Measurements from ENCODE around the gene CEP89.
"Not testable (repeated sequence)": the region's sequence is repeated elsewhere in the genome, so short reads cannot be mapped to it uniquely, and the experiment has no call there.

CEP89 gene

DNA sequence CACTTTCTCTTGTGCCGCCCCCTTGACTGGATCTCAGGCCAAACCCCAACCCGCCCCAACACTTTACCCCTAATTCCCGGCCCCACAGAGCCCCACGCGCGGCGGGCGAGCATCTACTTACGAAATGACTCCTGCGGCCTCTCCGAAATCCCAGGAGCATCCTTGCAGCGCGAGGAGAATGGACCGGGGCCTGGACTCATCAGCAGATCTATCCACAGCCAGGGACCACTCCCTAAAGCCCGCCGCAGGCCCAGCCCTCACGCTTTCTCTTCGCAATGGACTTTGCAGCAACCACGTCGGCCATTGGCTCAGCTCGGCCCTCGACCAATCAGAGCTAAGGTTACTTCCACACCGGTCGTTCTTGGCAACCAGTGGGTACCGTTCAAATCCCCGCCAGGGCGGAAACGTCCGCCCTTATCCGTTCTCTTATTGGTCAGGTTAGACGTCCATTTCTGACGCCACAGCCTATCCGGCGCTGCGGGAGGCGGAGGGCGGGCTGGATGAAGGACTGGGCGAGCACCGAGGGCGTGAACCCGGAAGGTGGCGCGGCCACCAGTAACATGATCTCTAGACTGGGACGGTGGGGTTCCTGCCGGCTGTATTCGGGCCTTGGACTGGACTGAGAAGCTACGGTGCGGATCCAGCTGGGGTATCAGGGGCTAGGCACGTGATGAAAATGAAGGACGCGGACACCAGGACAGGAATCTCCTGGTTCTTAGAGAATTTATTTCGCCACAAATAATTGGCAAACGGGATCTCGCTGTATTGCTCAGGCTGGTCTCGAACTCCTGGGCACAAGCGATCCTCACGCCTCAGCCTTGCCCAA, at the start of gene CEP89, which contains the start of gene FAAP24:
TSS of gene CEP89 (minus strand) at position 244 of the 826 bp plus-strand sequence. CDS start at position 160, 84 bp downstream.
TSS of gene FAAP24 (plus strand) at position 528 of the 826 bp plus-strand sequence. CDS start 955 bp downstream, outside the sequence.
- peak; percentile 100 for DNase-seq

DNA sequence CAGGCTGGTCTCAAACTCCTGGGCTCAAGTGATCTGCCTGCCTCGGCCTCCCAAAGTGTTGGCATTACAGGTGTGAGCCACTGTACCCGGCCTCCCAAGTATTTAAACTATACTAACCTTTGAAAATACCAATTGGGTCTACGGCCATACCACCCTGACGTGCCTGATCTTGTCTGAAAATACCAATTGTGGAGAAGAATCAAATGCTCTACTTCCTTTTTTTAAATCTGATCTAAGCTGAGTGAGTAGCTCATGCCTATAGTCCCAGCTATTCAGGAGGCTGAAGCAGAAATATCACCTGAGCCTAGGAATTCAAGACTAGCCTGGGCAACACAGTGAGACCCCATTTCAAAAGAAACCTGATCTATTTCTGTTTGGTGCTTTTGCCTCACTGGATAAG, 39.1 kb upstream of the CEP89 start:
- not testable (repeated sequence) for DNase-seq

DNA sequence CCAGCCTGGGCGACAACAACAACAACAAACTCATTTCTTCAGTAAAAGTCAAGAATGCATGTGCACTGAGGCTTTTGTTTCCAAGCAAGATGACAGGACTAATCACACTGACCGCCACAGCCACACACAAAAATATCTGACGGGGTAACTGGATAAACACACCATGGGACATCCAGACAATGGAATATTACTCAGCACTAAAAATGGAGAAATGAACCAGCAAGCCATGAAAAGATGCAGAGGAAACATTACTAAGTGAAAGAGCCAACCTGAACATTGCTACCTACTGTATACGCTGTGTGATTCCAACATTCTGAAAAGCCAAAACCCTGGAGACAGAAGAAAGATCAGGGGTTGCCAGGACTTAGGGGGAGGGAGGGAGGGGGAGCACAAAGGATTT, 37.0 kb upstream of the CEP89 start:
- DNase-seq, result no peak

DNA sequence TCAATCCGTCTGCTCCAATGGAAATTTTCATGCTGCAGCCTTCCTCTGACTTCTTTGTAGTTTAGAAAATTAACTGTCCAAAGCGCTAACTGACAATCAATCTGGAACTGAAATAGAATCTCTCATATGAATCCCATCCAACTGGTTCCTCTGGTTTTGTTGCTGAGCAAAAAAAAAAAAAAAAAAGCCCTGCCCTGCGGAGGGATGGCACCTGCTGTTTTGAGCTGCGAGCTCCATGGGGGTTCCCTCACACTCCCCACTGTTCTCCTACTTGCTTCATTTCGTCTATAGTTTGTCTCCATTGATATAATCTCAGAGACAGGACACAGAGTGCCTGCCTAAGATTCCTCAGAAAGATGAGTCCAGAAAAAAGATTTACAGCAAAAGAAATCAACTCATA, 33.7 kb upstream of the CEP89 start:
- DNase-seq, result no peak

DNA sequence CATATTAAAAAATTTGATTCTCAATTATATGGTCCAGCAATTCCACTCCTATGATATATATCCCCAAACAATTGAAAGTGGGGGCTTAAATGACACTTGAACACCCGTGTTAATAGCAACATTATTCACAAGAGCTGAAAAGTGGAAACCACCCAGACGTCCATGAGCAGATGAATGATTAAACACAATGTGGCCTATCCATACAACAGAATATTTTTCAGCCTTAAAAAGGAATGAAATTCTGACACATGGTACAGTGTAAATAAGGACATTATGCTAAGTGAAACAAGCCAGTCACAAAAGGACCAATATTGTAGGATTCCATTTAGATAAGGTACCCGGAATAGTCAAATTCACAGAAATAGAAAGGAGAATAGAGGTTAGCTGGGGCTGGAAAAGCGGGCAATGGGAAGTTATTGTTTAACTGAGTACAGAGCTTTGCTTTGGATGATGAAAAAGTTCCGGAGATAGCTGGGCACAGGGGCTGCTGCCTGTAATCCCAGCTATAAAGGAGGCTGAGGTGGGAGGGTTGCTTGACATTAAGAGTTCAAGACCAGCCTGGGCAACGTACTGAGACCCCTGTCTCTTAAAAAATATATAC, 31.8 kb upstream of the CEP89 start:
- DNase-seq, result not testable (repeated sequence)

DNA sequence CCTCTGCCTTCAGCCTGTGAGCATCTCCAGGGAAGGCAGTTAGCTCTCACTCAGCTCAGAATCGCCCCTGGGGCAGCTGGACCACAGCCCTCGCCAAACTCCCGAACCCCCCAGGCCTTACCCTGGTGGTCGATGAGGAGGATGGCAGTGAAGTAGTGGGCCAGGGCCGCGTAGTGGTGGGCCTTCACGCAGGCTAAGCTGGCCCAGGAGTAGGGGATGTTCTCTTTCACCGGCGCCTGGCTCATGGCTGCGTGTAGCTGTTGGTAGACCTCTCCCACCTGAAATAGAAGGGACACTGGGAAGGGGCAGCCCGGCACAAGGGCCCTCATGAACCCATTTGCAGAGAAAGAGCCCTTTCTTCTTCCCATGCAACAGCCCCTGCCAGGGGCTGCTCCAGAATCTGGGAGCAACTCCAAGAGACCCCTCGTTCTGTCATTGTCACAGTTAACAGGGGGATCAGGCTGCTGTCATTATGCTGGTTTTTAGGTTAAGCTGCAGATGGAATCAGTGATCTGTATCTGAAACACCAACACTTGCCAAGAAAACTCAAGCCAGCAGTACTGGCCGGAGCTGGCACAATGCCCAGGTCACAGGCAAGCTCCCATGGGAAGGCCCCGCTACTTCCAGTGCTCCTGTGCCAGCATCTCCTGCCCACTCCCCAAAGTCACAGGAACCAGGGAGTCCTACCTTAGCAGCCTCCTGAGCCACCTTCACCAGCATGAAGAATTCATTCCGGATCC, 30.5 kb upstream of the CEP89 start:
- not testable (repeated sequence) for DNase-seq

DNA sequence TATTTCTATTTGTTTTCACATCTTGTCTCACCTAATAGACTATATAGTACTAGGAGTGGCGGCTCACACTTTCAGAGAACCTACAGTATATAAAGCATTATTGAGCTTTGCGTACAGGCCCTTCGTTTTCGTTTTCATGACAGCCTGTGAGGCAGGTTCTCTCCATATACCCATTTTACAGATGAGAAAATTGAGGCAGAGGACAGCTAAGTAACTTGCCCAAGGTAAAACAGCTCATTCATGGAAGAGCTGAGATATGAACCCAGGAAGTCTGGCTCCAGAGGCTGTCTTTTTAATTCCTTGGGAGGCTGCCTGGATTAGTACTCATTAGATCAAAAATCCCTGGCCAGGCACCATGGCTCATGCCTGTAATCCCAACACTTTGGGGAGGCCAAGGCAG, 29.2 kb upstream of the CEP89 start:
- DNase-seq, result no peak

DNA sequence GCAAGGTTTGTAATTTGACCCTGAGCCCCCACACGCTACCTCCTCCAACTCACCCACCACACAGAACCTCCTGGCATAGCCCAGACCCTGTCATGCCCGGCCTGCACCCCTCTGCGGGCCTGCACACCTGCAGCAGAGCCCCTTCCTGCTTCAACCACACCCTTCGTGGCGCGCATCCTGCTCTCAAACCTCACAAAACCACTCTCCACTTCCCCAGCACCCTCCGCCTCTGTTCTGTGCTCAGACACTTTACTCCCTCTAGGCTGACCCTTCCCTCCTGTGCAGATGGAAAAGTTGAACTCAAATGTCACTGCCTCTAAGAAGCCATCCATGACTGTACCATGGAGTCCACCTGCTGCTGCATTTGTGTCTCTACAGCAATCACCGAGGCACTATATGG, 28.8 kb upstream of the CEP89 start:
- peak; percentile 11 for DNase-seq

DNA sequence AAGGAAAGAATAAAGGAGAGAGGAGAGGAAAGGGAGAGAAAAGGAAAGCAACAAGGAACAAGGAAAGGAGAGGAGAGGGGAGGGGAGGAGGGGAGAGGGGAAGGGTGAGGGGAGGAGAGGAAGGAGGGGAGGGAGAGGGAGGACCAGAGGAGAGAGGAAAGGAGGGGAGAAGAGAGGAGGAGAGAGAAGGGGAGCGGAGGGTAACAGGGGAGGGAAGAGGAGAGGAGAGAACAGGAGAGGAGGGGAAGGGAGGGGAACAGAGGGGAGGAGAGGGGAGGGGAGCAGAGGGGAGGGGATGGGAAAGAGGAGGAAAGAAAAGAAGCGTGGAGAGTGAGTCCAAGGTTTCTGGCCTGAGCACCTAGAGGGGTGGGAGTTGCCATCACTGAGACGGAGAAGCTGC, 27.0 kb upstream of the CEP89 start:
- DNase-seq, result no peak

DNA sequence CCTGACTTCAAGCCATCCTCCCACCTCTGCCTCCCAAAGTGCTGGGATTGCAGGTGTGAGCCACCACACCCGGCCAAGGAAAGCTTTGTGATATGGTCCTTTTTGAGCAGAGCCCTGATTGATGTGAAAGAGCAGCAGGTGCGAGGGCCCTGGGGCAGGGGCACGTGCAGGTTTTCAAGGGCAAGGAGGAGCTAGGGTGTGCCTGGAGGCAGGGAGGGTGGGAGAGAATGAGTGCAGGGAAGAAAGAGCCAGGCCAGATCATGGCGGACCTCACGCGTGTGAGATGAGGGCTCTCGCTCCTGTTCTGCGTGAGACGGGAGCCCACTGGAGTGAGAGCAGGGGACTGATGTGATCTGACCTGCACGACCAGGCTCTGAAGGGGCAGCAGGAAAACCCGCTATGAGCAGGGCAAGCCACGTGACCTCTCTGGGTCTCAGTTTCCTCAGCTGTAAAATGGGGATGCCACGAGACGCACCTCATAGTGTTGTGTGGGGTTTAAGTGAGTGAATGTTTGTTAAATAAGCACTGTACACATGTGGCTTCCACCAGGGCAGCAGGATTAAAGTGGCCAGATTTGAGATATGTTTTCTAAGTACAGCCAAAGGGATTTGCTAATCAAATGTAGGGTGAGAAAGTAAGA, 26.1 kb upstream of the CEP89 start:
- DNase-seq, result no peak

DNA sequence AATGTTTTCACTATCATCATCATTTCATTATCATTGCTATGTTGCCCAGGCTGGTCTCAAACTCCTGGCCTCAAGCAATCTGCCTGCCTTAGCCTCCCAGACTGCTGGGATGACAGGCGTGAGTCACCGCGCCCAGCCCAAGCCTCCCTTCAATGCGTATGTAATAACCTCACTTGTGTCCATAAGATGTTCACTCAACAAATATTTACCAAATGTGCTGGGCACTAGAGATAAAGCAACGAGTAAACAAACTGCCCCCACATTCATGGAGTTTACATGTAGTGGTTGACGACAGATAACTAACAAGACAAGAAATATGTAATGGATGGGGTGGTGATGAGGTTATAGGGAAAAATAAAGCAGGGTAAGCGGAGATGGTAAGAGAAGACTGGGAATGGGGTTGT, 25.3 kb upstream of the CEP89 start:
- DNase-seq, result not testable (repeated sequence)

DNA sequence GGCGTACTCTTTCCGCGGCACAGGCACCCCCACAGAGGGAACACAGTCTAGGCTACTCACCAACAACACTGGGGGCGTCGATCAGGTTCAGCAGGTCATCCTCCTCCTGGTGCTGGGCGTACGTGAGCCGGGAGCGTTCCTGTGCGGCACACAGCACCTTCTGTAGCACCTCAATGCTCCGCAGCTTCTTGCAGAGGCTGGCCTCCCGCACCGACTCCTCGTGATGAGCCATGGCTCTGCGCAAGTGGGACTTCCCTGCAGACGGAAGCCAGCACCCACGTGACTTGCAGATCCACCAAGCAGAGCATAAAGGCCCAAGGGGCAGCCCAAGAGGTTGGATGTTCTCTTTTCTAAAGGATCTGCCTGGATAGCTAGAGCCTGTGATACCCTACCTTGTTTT, 24.2 kb upstream of the CEP89 start:
- DNase-seq, result not testable (repeated sequence)

DNA sequence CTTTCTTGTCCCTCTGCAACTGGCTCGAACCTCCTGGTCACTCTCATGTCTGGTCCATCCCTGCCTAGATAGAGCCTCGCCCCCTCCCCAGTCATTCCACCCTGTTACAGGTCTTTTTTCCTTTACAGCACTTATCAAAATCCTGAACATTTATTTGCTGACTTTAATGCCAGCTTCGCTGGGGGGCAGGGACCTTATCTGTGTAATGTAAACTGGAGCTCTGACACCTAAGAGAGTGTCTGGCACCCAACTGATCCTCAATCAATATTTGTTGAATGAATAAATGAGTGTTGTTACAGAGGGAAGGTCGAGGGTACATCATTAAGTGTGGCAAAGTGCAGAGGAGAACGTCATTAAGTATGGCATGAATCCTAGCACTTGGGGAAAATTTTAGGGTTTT, 17.0 kb upstream of the CEP89 start:
- no peak for DNase-seq

DNA sequence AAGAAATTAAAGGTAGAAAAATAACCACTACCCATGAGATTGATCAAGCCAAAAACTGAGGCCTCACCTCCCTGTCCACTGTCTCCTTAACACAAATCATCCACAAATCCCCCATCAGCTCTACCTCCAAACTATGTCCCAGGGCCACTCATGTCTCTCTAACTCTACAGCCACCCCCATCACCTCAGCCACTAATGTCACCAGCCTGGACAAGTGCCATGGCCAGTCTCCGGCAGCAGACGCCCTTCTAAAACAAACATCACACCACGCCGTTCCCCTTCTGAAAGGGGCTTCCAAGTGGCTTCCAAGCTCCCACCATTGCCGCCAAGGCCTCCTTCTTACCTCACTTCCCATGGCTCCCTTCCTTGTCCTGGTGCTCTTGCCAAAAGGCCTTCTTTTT, 16.5 kb upstream of the CEP89 start:
- DNase-seq, result not testable (repeated sequence)

DNA sequence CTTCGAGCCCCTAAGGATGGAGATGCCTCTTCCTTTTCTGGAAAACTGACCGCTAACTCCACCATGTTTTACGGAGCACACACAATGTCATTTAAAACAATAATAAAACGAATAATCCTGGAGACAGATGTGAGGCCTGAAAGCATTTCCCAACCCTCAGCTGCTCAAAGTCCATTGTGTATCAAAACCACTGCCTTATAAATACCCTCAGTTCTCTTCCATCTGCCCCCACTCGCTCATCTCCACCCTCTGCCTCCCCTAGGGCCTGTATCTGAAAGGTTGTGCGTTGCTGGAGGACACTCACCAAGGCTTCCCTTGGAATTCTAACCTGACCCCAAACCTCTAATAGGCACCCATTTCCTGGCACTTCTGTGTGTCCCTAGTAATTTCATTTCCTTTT, 10.7 kb upstream of the CEP89 start:
- not testable (repeated sequence) for DNase-seq

DNA sequence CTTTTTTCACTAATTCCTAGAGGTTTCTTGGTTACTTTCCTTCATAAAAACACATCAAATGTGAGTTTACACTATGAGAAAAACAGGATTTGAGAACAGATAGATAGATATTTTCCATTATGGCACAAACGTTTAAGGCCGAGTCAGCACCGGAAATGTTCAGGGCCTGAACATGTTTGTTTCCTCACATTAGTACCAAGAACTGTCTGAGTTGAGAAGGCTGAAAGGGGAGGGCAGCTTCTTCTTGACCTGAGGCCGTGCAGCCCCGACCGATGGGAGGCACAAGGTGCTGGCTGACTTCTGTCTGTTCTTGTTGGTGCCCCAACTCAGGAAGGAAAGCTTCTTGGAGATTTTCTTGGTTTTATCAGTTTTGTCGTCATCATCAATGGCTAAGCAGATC, 8.0 kb upstream of the CEP89 start:
- not testable (repeated sequence) for DNase-seq

DNA sequence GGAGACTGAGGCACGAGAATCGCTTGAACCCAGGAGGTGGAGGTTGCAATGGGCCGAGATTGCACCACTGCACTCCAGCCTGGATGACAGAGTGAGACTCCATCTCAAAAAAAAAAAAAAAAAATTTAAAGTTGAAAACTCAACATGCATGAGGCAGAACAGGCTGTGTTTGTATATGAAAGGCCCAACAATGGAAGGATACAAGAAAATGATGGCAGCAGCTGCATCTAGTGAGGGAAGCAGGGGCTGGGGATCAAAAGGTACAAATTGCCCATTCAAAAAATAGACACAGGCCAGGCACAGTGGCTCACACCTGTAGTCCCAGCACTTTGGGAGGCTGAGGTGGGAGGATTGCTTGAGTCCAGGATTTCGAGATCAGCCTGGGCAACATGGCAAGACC, 6.1 kb upstream of the CEP89 start:
- DNase-seq, result not testable (repeated sequence)

DNA sequence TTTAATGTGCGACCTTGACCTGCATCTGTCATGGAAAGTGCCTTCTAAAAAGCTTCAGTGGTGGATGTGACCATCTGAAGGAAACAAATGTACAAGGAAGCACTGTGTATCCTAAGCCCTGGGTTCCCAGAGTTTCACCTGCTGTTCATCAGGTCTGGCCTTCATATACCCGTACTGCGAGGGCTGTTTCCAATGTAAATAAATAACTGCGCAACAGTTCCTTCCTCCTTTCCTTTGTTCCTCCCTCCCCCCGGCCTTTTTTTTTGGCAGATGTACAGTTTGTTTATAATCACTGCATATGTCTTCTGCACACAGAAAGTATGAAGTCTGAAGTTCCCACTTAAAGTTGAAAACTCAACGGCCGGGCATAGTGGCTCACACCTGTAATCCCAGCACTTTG, 5.5 kb upstream of the CEP89 start:
- no peak for DNase-seq

DNA sequence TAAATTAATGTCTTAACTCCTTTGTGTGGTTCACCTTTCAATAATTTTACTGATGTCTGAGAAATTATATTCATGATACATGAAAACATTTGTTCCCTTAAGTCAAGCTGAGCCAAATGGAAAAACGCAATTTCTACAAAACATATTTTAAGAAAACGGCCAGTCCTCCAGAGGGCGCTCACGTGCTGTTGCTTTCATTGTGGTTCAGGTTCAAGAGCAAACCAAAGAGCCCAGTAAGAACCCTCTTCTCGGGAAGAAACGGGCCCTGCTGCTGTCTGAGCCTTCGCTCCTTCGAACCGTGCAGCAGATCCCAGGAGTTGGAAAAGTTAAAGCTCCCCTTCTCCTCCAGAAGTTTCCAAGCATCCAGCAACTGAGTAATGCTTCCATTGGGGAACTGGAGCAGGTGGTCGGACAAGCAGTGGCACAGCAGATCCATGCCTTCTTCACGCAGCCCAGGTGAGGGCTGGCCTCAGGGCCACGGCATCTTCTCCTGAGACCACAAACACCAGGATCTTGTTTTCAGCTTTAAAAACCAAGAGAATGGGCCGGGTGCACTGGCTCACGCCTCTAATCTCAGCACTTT, 4.6 kb upstream of the CEP89 start:
- peak; percentile 71 for DNase-seq

DNA sequence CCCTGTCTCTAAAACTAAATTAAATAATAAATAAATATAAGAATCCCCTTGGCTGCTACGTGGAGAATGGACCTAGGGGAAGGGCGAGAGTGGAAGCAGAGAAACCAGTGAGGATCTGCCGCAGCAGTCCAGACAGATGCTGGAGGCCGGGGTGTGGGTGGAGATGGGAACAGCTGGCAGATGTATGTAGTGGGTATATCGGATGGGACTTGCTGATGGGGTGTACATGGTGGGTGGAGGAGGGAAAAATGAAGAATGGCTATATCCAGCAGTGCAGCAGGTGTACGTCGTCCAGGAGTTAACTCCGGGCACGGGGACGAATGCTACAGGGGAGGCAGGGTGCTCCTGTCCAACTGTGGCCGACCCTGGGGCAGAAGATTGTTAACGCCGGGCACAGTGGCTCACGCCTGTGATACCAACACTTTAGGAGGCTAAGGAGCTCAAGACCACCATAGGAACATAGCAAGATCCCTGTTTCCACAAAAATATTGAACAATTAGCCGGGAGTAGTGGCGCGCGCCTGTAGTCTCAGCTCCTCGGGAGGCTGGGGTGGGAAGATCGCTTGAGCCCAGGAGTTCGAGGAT, 654 bp downstream of the CEP89 start:
- no peak for DNase-seq

DNA sequence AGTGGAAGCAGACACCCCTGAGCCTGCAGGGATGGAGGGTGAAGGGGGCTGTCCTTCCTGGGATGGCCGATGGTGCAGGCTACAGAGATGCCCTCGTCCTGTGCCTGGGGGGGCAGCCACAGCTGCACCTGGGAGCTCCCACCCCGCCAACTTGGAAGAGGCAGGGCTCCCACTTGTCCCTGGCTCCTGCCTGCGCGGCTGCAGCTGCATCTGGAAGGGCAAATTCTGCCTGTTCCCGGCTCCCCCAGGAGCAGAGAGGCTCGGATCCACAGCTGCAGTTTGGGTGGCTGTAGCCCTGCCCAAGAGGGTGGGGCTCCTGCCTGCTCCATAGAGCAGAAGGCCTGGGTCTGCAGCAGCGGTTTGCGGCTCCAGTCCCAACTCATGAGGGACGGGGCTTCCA, 2.2 kb downstream of the CEP89 start:
- no peak for DNase-seq

DNA sequence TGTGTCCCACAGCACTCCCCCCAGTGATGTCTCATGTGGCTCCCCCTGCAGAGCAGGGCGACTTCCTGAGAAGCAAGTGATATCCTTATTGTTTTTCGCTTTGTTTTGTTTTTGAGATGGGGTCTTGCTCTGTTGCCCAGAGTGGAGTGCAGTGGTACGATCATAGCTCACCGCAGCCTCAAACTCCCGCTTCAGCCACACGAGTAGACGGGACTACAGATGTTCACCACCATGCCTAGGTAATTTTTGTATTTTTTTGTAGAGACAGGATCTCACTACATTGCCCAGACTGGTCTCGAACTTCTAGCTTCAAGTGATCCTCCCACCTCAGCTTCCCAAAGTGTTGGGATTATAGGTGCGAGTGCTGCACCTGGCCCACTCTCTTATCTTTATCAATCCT, 5.0 kb downstream of the CEP89 start:
- no peak for DNase-seq

Data from CD4-positive, alpha-beta T cell treated with Interleukin-17A for 1 hour (primary cell).